SK-N-SH treated with all-trans-retinoic acid at 6 μM for 48 hours (cell line): ENCODE results near the gene PCDHGB6.
"Not testable (repeated sequence)": the region's sequence is repeated elsewhere in the genome, so short reads cannot be mapped to it uniquely, and the experiment has no call there.

Experiments
- ARNTL ChIP-seq: fragments of 450-650 bp; formaldehyde crosslinking; IDR thresholded peaks from 2 replicates; pipeline ENCODE4 v1.5.0; 2020; ENCODE audit warnings: low read depth, mild to moderate bottlenecking, moderate library complexity, borderline replicate concordance
- BACH2 ChIP-seq: fragments of 250-450 bp; sonication (Bioruptor Pico); IDR thresholded peaks from 2 replicates; pipeline ENCODE4 v1.9.0; 2021; ENCODE audit warnings: mild to moderate bottlenecking, borderline replicate concordance
- CSDC2 ChIP-seq: fragments of 250-450 bp; sonication (Bioruptor Pico); IDR thresholded peaks from 2 replicates; pipeline ENCODE4 v1.5.0; 2020; ENCODE audit warnings: mild to moderate bottlenecking, moderate library complexity
- ESRRG ChIP-seq: fragments of 250-450 bp; sonication (Bioruptor Pico); IDR thresholded peaks from 2 replicates; pipeline ENCODE4 v1.6.1; 2021; ENCODE audit warnings: mild to moderate bottlenecking
- GLIS3 ChIP-seq: fragments of 250-450 bp; sonication (Bioruptor Pico); IDR thresholded peaks from 2 replicates; pipeline ENCODE4 v1.5.0; 2020; ENCODE audit warnings: mild to moderate bottlenecking, moderate library complexity
- ISL1 ChIP-seq: fragments of 250-450 bp; sonication (Bioruptor Pico); IDR thresholded peaks from 2 replicates; pipeline ENCODE4 v2.1.2; 2022; ENCODE audit warnings: mild to moderate bottlenecking, moderate library complexity
- SNAI2 ChIP-seq: fragments of 250-450 bp; sonication (Bioruptor Pico); IDR thresholded peaks from 2 replicates; pipeline ENCODE4 v1.5.0; 2020; ENCODE audit warnings: mild to moderate bottlenecking, moderate library complexity
- TOX ChIP-seq: fragments of 250-450 bp; sonication (Bioruptor Pico); IDR thresholded peaks from 2 replicates; pipeline ENCODE4 v1.8.0; 2021; ENCODE audit warnings: mild to moderate bottlenecking, moderate library complexity, borderline replicate concordance
- ZC3H10 ChIP-seq: fragments of 250-450 bp; sonication (Bioruptor Pico); IDR thresholded peaks from 2 replicates; pipeline ENCODE4 v1.5.1; 2021; ENCODE audit warnings: mild to moderate bottlenecking, moderate library complexity
- TF ChIP-seq, protein P1 (sequence below): fragments of 250-450 bp; sonication (Bioruptor Pico); IDR thresholded peaks from 2 replicates; pipeline ENCODE4 v1.8.0; 2020; ENCODE audit warnings: mild to moderate bottlenecking, moderate library complexity, borderline replicate concordance
- TF ChIP-seq, protein P2 (sequence below): fragments of 250-450 bp; sonication (Bioruptor Pico); IDR thresholded peaks from 2 replicates; pipeline ENCODE4 v1.5.1; 2021; ENCODE audit warnings: mild to moderate bottlenecking, moderate library complexity
- TF ChIP-seq, protein P3 (sequence below): fragments of 250-450 bp; sonication (Bioruptor Pico); IDR thresholded peaks from 2 replicates; pipeline ENCODE4 v1.5.0; 2020; ENCODE audit warnings: mild to moderate bottlenecking, moderate library complexity

DNA sequence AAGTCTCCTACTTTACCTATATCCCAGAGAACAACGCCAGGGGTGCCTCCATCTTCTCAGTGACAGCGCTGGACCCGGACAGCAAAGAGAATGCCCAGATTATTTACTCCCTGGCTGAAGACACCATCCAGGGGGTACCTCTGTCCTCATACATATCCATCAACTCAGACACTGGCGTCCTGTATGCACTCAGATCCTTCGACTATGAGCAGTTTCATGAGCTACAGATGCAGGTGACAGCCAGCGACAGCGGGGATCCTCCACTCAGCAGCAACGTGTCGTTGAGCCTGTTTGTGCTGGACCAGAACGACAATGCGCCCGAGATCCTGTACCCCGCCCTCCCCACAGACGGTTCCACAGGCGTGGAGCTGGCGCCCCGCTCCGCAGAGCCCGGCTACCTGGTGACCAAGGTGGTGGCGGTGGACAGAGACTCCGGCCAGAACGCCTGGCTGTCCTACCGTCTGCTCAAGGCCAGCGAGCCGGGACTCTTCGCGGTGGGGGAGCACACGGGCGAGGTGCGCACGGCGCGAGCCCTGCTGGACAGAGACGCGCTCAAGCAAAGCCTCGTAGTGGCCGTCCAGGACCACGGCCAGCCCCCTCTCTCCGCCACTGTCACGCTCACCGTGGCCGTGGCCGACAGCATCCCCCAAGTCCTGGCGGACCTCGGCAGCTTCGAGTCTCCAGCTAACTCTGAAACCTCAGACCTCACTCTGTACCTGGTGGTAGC lies 6.9 kb downstream of the PCDHGB6 start:
- TF ChIP-seq, protein P1, sequence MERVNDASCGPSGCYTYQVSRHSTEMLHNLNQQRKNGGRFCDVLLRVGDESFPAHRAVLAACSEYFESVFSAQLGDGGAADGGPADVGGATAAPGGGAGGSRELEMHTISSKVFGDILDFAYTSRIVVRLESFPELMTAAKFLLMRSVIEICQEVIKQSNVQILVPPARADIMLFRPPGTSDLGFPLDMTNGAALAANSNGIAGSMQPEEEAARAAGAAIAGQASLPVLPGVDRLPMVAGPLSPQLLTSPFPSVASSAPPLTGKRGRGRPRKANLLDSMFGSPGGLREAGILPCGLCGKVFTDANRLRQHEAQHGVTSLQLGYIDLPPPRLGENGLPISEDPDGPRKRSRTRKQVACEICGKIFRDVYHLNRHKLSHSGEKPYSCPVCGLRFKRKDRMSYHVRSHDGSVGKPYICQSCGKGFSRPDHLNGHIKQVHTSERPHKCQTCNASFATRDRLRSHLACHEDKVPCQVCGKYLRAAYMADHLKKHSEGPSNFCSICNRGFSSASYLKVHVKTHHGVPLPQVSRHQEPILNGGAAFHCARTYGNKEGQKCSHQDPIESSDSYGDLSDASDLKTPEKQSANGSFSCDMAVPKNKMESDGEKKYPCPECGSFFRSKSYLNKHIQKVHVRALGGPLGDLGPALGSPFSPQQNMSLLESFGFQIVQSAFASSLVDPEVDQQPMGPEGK (CRISPR knock-in tag) = not testable (repeated sequence)
- not testable (repeated sequence) for TF ChIP-seq CSDC2 (CRISPR knock-in tag); ISL1 (CRISPR knock-in tag); ARNTL; BACH2 (CRISPR knock-in tag); ESRRG; TOX (CRISPR knock-in tag); SNAI2 (CRISPR knock-in tag); GLIS3 (CRISPR knock-in tag); ZC3H10 (CRISPR knock-in tag)
- TF ChIP-seq, protein P2, sequence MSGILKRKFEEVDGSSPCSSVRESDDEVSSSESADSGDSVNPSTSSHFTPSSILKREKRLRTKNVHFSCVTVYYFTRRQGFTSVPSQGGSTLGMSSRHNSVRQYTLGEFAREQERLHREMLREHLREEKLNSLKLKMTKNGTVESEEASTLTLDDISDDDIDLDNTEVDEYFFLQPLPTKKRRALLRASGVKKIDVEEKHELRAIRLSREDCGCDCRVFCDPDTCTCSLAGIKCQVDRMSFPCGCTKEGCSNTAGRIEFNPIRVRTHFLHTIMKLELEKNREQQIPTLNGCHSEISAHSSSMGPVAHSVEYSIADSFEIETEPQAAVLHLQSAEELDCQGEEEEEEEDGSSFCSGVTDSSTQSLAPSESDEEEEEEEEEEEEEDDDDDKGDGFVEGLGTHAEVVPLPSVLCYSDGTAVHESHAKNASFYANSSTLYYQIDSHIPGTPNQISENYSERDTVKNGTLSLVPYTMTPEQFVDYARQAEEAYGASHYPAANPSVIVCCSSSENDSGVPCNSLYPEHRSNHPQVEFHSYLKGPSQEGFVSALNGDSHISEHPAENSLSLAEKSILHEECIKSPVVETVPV = not testable (repeated sequence)
- TF ChIP-seq, protein P3, sequence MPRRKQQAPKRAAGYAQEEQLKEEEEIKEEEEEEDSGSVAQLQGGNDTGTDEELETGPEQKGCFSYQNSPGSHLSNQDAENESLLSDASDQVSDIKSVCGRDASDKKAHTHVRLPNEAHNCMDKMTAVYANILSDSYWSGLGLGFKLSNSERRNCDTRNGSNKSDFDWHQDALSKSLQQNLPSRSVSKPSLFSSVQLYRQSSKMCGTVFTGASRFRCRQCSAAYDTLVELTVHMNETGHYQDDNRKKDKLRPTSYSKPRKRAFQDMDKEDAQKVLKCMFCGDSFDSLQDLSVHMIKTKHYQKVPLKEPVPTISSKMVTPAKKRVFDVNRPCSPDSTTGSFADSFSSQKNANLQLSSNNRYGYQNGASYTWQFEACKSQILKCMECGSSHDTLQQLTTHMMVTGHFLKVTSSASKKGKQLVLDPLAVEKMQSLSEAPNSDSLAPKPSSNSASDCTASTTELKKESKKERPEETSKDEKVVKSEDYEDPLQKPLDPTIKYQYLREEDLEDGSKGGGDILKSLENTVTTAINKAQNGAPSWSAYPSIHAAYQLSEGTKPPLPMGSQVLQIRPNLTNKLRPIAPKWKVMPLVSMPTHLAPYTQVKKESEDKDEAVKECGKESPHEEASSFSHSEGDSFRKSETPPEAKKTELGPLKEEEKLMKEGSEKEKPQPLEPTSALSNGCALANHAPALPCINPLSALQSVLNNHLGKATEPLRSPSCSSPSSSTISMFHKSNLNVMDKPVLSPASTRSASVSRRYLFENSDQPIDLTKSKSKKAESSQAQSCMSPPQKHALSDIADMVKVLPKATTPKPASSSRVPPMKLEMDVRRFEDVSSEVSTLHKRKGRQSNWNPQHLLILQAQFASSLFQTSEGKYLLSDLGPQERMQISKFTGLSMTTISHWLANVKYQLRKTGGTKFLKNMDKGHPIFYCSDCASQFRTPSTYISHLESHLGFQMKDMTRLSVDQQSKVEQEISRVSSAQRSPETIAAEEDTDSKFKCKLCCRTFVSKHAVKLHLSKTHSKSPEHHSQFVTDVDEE (CRISPR knock-in tag) = not testable (repeated sequence)
